ENCODE measurements around the gene ANKRD34B. TPM values are rescaled to one million over a fixed set of nuclear protein-coding genes. Genes with fewer than 3 reads are reported as not detected.

The ANKRD34B gene
- total and polyA plus RNA-seq, 5 experiments from 2014 or later: not detected

- H3K36me3 Mint-ChIP-seq: peaks cover 0 to 2% (median 0%) of the 10 kb centered on the region in 3 donors
- H3K27ac Mint-ChIP-seq: no peak overlapping the region
- peaks cover 21 to 62% (median 44%) of the 10 kb centered on the region in 5 donors for H3K27me3 Mint-ChIP-seq
- no peak overlapping the region for H3K4me3 Mint-ChIP-seq
- ATAC-seq (no peak), DNase-seq (no peak)
- H3K4me1 Mint-ChIP-seq: peaks cover 3 to 14% (median 6%) of the 10 kb centered on the region in 4 donors
- POLR2A ChIA-PET: no interaction called here
- H3K9me3 Mint-ChIP-seq: no peaks in the 10 kb centered on the region
These were observed 3.3 kb downstream of the ANKRD34B start for GRCh38 chr5:80566711-80567259.

GRCh38 chr5:80565330-80565729 is 4.8 kb downstream of the ANKRD34B start:
- DNase-seq (no peak), ATAC-seq (no peak)
- H3K27me3 Mint-ChIP-seq: peaks cover 17 to 47% (median 32%) of the 10 kb centered on the region in 5 donors
- H3K4me3 Mint-ChIP-seq: no peak overlapping the region
- peaks cover 0 to 10% (median 3%) of the 10 kb centered on the region in 4 donors for H3K4me1 Mint-ChIP-seq
- H3K9me3 Mint-ChIP-seq: no peaks in the 10 kb centered on the region
- POLR2A ChIA-PET: no interaction called here
- peak overlapping the region in 1 of 10 donors; percentile 18 for H3K27ac Mint-ChIP-seq
- peaks cover 0 to 2% (median 0%) of the 10 kb centered on the region in 3 donors for H3K36me3 Mint-ChIP-seq

DNA sequence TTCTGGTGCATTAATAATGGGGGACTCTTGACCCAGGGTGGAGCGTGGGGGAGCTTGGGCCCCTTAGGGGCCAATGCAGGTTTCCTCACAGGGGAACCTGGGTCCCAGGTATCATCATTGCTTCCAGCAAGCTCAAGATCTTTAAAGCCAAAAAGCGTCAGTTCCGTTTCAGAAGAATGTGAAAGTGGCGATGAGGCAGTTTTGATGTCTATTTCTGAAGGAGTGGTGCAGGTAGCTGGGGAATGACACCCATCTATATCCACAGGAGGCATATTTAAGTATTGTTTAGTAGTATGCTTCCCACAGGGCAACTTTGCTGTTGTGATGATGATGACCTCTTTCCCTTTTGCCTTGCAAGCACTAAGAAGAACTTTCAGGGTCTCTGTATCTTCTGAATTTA is 10.8 kb downstream of the ANKRD34B start:
- POLR2A ChIA-PET: no interaction called here
- DNase-seq: no peak
- no peak for ATAC-seq
- Mint-ChIP-seq H3K9me3 (peaks cover 0 to 3% (median 0%) of the 10 kb centered on the region in 9 donors), H3K36me3 (no peaks in the 10 kb centered on the region), H3K27me3 (peaks cover 9 to 27% (median 23%) of the 10 kb centered on the region in 5 donors), H3K4me3 (no peak overlapping the region), H3K27ac (no peak overlapping the region), H3K4me1 (no peaks in the 10 kb centered on the region)

DNA sequence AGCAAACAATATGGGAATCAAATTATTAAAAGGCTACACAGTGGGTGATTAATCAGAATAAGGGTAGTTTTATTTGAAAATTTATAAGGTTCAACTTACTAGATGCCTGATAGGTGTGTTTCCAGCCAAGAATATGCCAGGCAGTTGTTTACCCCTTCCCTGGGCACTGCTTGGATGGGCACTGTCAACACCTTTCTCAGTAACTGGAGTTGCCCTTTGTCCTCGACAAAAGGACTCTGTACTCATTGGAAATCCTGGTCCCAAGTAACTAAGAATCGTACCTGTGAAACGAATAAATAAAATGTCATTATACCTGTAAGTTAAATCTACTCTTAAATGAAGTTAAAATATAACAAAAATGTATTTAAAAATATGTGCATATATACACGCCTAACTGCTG is 15.0 kb downstream of the ANKRD34B start:
- H3K4me3 Mint-ChIP-seq: no peak overlapping the region
- H3K27me3 Mint-ChIP-seq: peaks cover 17 to 50% (median 28%) of the 10 kb centered on the region in 5 donors

GRCh38 chr5:80554646-80555045 is 15.4 kb downstream of the ANKRD34B start:
- POLR2A ChIA-PET: no interaction called here
- Mint-ChIP-seq H3K4me1 (no peaks in the 10 kb centered on the region), H3K36me3 (peaks cover 0 to 9% (median 0%) of the 10 kb centered on the region in 3 donors), H3K27me3 (peaks cover 17 to 49% (median 29%) of the 10 kb centered on the region in 5 donors), H3K27ac (no peak overlapping the region), H3K9me3 (peaks cover 0 to 9% (median 0%) of the 10 kb centered on the region in 9 donors), H3K4me3 (no peak overlapping the region)
- ATAC-seq (no peak), DNase-seq (no peak)

More for the DNA sequence above, 15.0 kb downstream of the ANKRD34B start:
- Mint-ChIP-seq H3K4me1 (no peaks in the 10 kb centered on the region), H3K36me3 (peaks cover 0 to 9% (median 0%) of the 10 kb centered on the region in 3 donors), H3K9me3 (peaks cover 0 to 9% (median 0%) of the 10 kb centered on the region in 9 donors), H3K27ac (no peak overlapping the region)
- POLR2A ChIA-PET: no interaction called here
- ATAC-seq (no peak), DNase-seq (no peak)

DNA sequence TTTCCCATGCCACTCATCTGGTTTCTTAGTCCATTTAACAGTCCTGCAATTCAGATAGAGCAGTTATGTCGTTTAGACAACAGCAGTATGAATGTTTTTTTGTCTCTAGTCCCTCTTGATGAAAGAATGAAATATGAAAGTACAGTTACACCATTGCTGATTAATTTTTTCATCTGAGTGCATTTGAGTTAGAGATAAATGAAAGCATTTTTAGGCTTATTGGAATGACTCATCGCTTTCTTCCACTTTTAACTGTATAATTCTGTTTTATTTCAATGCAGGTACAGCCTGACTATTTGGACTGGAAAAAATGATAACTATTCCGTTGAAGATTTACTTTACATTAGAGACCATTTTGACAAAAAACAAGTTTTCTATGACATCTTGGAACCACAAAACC is 28.7 kb downstream of the ANKRD34B start:
- no peak for DNase-seq
- Mint-ChIP-seq H3K27me3 (no peaks in the 10 kb centered on the region), H3K4me3 (no peak overlapping the region), H3K9me3 (peaks cover 0 to 3% (median 0%) of the 10 kb centered on the region in 9 donors), H3K27ac (no peak overlapping the region), H3K36me3 (no peaks in the 10 kb centered on the region), H3K4me1 (no peaks in the 10 kb centered on the region)
- no peak for ATAC-seq
- POLR2A ChIA-PET: no interaction called here

DNA sequence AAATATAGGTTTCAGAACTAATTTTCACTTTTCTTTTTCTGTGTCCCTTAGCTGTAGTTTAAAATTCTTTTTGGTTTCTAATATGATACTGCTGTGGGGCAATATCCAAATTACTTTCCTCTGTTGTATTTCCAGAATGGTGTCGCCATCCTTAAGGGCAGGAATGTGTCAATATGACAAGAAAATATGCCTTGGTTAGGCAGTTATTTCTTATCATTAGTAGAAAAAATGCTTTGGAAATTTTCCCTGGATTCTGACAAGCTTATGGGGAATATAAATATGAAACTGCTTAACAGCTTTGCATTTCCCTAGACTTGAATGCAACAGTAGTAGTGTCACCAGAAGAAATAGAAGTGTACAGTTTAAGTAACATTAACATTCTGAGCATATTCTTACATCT is 29.4 kb downstream of the ANKRD34B start:
- ATAC-seq: no peak
- no peaks in the 10 kb centered on the region for H3K27me3 Mint-ChIP-seq
- no peak for DNase-seq
- H3K27ac Mint-ChIP-seq: no peak overlapping the region
- no peak overlapping the region for H3K4me3 Mint-ChIP-seq
- H3K4me1 Mint-ChIP-seq: no peaks in the 10 kb centered on the region
- POLR2A ChIA-PET: no interaction called here
- H3K9me3 Mint-ChIP-seq: peaks cover 0 to 3% (median 0%) of the 10 kb centered on the region in 9 donors
- H3K36me3 Mint-ChIP-seq: no peaks in the 10 kb centered on the region

DNA sequence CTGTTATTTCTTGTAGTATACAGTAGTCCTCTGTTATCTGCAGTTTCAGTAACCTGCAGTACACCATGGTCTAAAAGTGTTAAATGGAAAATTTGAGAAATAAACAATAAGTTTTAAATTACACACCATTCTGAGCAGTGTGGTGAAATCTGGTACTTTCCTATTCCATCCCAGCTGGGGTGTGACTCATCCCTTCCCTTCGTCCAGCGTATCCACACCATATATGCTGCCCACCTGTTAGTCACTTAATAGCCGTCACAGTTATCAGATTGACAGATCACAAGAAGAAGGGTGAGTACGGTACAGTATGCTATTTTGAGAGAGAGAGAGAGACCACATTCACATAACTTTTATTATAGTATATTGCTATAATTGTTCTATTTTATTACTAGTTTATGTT is 53.3 kb downstream of the ANKRD34B start:
- Mint-ChIP-seq H3K36me3 (peaks cover 0 to 3% (median 0%) of the 10 kb centered on the region in 3 donors), H3K4me1 (no peaks in the 10 kb centered on the region), H3K27me3 (no peaks in the 10 kb centered on the region), H3K27ac (no peak overlapping the region), H3K4me3 (no peak overlapping the region), H3K9me3 (no peaks in the 10 kb centered on the region)
- no peak for ATAC-seq
- POLR2A ChIA-PET: no interaction called here
- DNase-seq: no peak

DNA sequence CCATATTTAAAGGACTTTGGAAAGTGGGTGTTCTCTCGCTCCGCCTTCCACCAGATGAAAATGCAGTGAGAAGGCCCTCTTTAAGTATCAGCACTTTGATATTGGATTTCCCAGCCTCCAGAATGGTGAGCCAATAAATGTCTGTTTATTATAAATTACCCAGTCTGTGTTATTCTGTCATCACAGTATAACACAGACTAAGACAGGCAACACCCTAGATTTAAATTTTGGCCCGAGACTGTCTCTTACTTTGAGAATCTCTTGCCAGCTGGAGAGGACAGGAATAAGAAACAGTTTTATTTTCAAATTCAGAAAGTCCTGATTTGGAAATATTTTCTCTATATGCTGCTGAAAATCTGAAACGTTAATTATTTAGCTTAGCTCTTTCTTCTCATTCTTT is 60.7 kb downstream of the ANKRD34B start:
- no peak overlapping the region for H3K4me3 Mint-ChIP-seq
- POLR2A ChIA-PET: no interaction called here
- no peak for ATAC-seq
- DNase-seq: no peak
- H3K27ac Mint-ChIP-seq: no peak overlapping the region
- H3K36me3 Mint-ChIP-seq: peaks cover 0 to 3% (median 0%) of the 10 kb centered on the region in 3 donors
- no peaks in the 10 kb centered on the region for H3K27me3 Mint-ChIP-seq
- no peaks in the 10 kb centered on the region for H3K9me3 Mint-ChIP-seq
- H3K4me1 Mint-ChIP-seq: peaks cover 0 to 2% (median 0%) of the 10 kb centered on the region in 4 donors

DNA sequence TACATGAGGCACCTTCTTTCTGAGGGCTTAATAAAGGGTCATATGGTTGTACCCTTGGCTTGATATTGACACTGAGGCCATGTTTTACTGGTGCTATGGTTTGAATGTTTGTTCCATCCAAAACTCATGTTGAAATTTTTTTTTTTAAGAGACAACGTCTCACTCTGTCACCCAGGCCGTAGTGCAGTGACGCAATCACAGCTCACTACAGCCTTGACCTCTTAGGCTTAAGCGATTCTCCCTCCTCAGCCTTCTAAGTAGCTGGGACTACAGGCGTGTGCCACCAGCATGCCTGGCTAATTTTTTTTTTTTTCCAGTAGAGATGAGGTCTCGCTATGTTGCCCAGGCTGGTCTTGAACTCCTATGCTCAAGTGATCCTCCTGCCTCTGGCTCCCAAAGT is 61.2 kb downstream of the ANKRD34B start:
- no peak for DNase-seq
- ATAC-seq: no peak
- H3K9me3 Mint-ChIP-seq: no peaks in the 10 kb centered on the region
- no peak overlapping the region for H3K27ac Mint-ChIP-seq
- peaks cover 0 to 6% (median under 1%) of the 10 kb centered on the region in 4 donors for H3K4me1 Mint-ChIP-seq
- no peak overlapping the region for H3K4me3 Mint-ChIP-seq
- H3K27me3 Mint-ChIP-seq: no peaks in the 10 kb centered on the region
- POLR2A ChIA-PET: interaction anchor here (0.7 kb wide), 1 partner anchor 24 kb away, joined by 3 read pairs; no protein-coding TSS in a partner anchor
- H3K36me3 Mint-ChIP-seq: peaks cover 0 to 3% (median 0%) of the 10 kb centered on the region in 3 donors

DNA sequence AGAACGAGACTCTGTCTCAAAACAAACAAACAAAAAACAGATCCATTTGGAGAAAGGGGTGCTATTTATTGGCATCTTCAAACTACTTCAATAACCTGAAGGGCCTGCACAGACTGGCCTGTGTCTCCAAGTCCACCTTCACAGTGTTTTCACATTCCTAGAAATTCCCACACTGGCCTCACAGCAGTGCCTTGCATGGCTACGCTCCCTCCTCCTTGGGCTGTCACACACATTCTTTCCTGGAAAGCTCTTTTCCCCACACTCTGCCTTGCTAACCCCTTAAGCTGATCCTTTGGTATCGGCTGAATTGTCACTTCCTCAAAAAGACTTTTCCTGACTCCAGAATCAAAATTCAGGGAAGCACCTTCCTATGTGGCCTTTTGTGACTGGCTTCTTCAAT is 62.4 kb downstream of the ANKRD34B start:
- H3K27ac Mint-ChIP-seq: no peak overlapping the region
- DNase-seq (no peak), ATAC-seq (no peak)

More for the DNA sequence above, 62.4 kb downstream of the ANKRD34B start:
- POLR2A ChIA-PET: no interaction called here
- no peaks in the 10 kb centered on the region for H3K36me3 Mint-ChIP-seq
- no peak overlapping the region for H3K4me3 Mint-ChIP-seq
- H3K4me1 Mint-ChIP-seq: peaks cover 0 to 7% (median under 1%) of the 10 kb centered on the region in 4 donors
- H3K9me3 Mint-ChIP-seq: no peaks in the 10 kb centered on the region
- H3K27me3 Mint-ChIP-seq: no peaks in the 10 kb centered on the region

All from naive thymus-derived CD8-positive, alpha-beta T cell (primary cell).